ENCODE data around the gene SNAPC4. TPM values are rescaled to one million over a fixed set of nuclear protein-coding genes. Genes with fewer than 3 reads are reported as not detected.

SNAPC4 gene
- total RNA-seq, 1 experiment from 2014 or later: 10.8 TPM

- intact Hi-C loops (cut with micrococcal nuclease; ENCODE audit: unreplicated experiment): no loop called here
- Histone ChIP-seq H3K27ac (ENCODE audit: low read length) (no peak overlapping the region), H3K36me3 (ENCODE audit: control insufficient read depth, insufficient read depth, low read length) (peaks cover 2% of the 10 kb centered on the region), H3K4me3 (ENCODE audit: low read depth in 2 of 2, low read length in 2 of 2) (no peak overlapping the region), H3K9me3 (ENCODE audit: control insufficient read depth, insufficient read depth, low read depth, low read length) (no peaks in the 10 kb centered on the region), H3K4me1 (ENCODE audit: control insufficient read depth, insufficient read depth, low read length) (peaks cover 6% of the 10 kb centered on the region; the same call in 1 of the 2 replicates), H3K27me3 (ENCODE audit: control insufficient read depth, insufficient read depth, low read length) (no peaks in the 10 kb centered on the region)
- TF ChIP-seq POLR2AphosphoS5 (IDR thresholded peaks at IDR 0.05; ENCODE audit: low read depth, low read length) (no peak), CTCF (IDR thresholded peaks at IDR 0.05) (no peak), REST (IDR thresholded peaks at IDR 0.05; ENCODE audit: insufficient read depth in 1 of 2, low read depth in 2 of 2, low read length in 1 of 2) (no peak)
- BruUV-seq (replicated peaks): no TSS peak
- DNase-seq (ENCODE audit: low read depth, low spot score) (no peak), ATAC-seq (no peak)
- ChIA-PET POLR2A (no interaction called here), CTCF (no interaction called here)
- in situ Hi-C loops (cut with HindIII; ENCODE audit: low pct_unique_long_range_greater_than_20kb, low sequenced_read_pairs): no loop called here
Measured at GRCh38 chr9:136405481-136405880, 5.5 kb upstream of the SNAPC4 start.

- DNase-seq (ENCODE audit: low read depth, low spot score) (no peak), ATAC-seq (no peak)
- H3K36me3 ChIP-seq (ENCODE audit: control insufficient read depth, insufficient read depth, low read length): peaks cover 2% of the 10 kb centered on the region
- in situ Hi-C loops (cut with HindIII; ENCODE audit: low pct_unique_long_range_greater_than_20kb, low sequenced_read_pairs) (no loop called here), intact Hi-C loops (cut with micrococcal nuclease; ENCODE audit: unreplicated experiment) (no loop called here)
- H3K9me3 ChIP-seq (ENCODE audit: control insufficient read depth, insufficient read depth, low read depth, low read length): no peaks in the 10 kb centered on the region
- BruUV-seq (replicated peaks): TSS peak; percentile 11
- H3K4me1 ChIP-seq (ENCODE audit: control insufficient read depth, insufficient read depth, low read length): peaks cover 7% of the 10 kb centered on the region; the same call in 1 of the 2 replicates
- no peak for TF ChIP-seq REST (IDR thresholded peaks at IDR 0.05; ENCODE audit: insufficient read depth in 1 of 2, low read depth in 2 of 2, low read length in 1 of 2)
- H3K4me3 ChIP-seq (ENCODE audit: low read depth in 2 of 2, low read length in 2 of 2): no peak overlapping the region
- ChIA-PET POLR2A (no interaction called here), CTCF (no interaction called here)
- H3K27me3 ChIP-seq (ENCODE audit: control insufficient read depth, insufficient read depth, low read length): no peaks in the 10 kb centered on the region
- H3K27ac ChIP-seq (ENCODE audit: low read length): no peak overlapping the region
Measured at GRCh38 chr9:136404801-136405136, 4.8 kb upstream of the SNAPC4 start.
